ENCODE results near the gene USHBP1. TPM values are rescaled to one million over a fixed set of nuclear protein-coding genes. Genes with fewer than 3 reads are reported as not detected.
"Not testable (repeated sequence)": the region's sequence is repeated elsewhere in the genome, so short reads cannot be mapped to it uniquely, and the experiment has no call there.

The USHBP1 gene
- polyA plus RNA-seq (ENCODE audit: insufficient read length) = 8.8 TPM

- no peak for DNase-seq
Measured at GRCh38 chr19:17264641-17264979, at the start of gene USHBP1. USHBP1 (minus strand) TSS chr19:17264745; CDS start chr19:17264299, 446 bp downstream.

GRCh38 chr19:17314007-17314593 is 49.6 kb upstream of the USHBP1 start:
- no peak for DNase-seq

DNA sequence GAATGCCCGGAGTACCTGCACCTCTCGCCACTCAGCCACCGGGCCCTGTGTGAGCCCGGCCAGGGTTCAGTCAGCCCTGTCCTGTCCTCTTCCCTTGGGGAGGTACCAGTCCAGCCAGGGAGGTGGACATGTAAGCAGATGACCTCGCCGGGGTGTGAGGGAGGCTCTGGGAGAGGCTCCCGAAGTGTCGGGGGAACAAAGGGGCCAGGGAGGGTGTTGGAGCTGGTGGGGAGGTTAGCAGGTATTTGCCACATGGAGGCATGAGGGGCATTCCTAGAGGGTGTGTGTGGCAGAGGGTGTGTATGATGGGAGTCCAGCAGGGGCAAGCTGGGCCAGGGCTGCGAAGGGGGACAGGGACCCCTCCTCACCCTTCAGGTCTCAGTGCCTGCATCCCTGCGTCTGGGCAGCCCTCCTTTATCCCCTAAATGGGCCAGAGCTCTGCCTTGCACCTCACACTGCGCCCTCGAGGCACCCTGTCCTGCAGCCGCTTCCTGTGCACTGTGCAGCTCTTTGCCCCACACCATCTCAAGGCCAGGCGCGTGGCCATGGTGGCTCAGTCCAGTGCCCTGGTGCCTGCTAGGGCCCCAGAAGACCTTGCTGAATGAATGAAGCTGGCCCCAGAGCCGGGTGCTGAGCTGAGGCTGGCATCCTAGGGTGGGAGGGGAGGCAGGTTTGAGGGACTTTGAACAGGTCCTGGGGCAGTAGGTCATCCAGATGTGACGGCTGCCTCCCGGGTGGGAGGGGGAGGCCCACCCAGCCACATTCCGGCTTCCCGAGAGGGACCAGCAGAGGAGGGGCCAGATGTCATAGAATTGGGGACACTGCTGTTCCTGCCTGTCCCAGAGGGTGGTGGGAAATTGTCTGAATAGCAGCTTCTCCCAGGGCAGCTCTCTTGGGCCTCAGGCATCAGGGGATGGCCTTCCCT is 47.9 kb upstream of the USHBP1 start:
- DNase-seq = no peak

- no peak for DNase-seq
Measured at GRCh38 chr19:17311455-17312188, 47.1 kb upstream of the USHBP1 start.

DNA sequence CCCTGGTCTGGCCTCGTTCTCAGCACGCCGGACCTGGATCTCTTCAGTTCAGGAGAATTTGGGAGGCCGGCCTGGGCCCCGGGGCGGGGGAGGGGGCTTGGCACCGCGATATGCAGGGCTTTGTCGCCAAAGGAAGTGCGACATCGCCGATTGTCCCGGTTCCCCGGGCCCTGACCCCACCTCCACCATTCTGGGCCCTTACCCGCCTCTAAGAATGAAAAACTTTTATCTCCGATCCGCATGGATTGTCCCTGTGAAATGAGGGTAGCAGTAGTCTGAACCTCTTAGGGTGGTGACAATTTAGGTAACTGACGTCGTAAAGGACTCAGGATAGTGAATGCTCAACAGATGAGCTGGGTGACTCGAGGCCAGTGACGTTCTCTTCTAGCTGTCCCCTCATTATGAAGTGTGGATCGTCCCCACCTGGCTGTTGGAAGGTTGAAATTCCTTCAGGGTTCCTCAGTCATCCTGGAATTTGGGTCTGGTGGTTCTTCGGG is 45.5 kb upstream of the USHBP1 start:
- no peak for DNase-seq

- DNase-seq = peak; percentile 99
Measured at GRCh38 chr19:17309198-17309964, 44.8 kb upstream of the USHBP1 start, which contains the start of gene DDA1. DDA1 (plus strand) TSS chr19:17309563; CDS start chr19:17309655, 92 bp downstream.

- no peak for DNase-seq
Measured at GRCh38 chr19:17307876-17308377, 43.4 kb upstream of the USHBP1 start.

DNA sequence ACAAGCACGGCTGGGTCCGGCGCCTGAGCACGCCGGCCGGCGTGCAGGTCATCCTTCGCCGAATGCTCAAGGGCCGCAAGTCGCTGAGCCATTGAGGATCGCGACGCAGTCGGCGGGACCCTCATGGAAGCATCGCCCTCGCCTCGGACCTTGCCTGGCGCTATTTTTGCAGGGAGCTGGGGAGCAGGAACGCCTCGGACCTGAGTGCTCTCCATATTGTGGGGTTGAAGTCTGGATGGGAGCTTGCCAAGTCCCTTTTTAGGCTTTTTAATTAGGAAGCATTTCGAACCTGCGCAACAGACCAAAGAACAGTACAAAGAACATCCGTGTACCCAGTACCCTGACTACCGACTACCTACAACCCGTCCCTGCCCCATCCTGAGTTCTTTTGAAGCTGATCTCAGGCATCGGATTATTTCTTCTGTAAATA is 41.8 kb upstream of the USHBP1 start:
- DNase-seq = no peak

DNA sequence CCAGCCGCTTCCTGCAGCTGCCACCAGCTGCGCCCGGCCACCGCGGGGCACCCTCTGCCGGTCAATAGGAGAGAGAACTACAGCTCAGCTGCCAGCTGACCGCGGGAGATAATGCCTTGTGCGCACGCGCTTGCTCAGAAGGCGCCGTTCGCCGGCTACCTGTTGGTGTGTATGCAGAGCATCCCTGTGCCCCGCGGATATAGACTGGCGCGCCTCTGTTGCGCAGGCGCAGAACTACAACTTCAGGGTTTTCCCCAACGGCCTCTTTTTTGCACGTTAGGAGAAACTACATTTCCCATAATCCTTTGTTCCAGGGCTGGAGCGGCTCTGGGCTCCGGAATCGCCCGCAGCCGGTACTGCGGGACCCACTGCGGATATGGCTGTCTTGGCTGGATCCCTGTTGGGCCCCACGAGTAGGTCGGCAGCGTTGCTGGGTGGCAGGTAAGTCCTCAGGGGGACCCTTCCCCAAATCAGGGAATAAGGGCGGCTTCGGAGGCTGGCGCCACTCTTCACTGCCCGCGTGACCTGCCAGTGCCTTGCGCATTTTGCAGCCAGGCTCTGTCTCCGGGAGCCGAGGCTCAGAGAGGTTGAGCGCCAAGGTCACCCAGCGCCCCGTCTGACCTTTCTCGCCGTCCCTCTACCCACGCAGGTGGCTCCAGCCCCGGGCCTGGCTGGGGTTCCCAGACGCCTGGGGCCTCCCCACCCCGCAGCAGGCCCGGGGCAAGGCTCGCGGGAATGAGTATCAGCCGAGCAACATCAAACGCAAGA is 41.2 kb upstream of the USHBP1 start, which contains the start of gene MRPL34:
Gene MRPL34 (plus strand): TSS at position 356 of the 768 bp plus-strand sequence. CDS start 21 bp downstream, at position 377.
- peak; percentile 93 for DNase-seq

GRCh38 chr19:17305216-17305516 is 40.6 kb upstream of the USHBP1 start:
- DNase-seq = no peak

DNA sequence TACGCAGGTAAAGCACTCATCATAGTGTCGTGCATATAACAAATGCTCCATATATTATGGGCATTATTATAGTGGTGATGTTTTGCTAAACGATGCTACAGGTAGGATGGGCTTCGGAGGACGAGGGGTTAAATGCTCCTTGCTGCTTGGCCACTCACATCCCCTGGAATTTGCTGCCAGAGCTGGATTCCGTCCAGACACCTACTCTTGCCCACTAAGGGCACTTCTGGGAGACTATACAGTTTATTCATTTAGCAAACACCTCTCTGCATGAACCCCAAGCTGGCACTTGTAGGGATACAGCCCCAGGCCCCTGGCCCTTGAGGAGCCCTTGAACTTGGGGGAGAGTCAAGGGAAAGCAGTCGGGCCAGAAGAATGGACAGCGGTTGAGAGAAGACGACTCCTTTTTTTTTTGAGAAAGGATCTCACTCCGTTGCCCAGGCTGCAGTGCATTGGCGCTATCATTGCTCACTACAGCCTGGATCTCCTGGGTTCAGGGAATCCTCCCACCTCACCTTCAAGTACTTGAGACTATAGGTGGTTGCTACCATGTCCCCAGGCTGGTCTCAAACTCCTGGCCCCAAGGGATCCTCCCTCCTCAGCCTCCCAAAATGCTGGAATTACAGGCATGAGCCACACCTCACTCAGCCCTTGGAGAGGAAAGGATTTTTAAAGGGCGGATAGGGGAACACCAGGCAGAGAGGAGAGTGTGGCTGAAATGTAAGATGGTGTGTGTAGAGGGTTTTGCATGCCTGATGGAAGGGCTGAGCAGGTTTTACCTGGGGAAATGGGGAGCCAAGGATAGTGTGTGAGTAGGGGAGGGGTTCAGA is 40.1 kb upstream of the USHBP1 start:
- DNase-seq = no peak

DNA sequence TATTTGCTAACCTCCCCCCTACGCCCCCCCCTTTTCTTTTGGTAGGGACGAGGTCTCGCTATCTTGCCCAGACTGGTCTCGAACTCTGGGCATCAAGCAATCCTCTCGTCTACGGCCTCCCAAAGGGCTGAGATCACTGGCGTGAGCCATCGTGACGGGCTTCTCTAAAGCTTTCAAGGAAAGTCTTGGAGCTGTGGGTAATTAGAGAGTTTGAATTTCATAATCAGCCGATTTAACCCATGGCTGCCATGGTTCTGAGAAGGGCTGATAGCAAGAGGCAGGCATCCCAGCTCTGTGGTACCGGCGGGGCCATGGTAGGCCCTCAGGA is 39.4 kb upstream of the USHBP1 start:
- DNase-seq = no peak

GRCh38 chr19:17303167-17303939 is 38.8 kb upstream of the USHBP1 start, which contains the start of gene ABHD8:
ABHD8 (minus strand) TSS chr19:17303425; CDS start chr19:17301616, 1,809 bp downstream.
- peak; percentile 95 for DNase-seq

- no peak for DNase-seq
Measured at GRCh38 chr19:17302391-17303166, 38.0 kb upstream of the USHBP1 start.

DNA sequence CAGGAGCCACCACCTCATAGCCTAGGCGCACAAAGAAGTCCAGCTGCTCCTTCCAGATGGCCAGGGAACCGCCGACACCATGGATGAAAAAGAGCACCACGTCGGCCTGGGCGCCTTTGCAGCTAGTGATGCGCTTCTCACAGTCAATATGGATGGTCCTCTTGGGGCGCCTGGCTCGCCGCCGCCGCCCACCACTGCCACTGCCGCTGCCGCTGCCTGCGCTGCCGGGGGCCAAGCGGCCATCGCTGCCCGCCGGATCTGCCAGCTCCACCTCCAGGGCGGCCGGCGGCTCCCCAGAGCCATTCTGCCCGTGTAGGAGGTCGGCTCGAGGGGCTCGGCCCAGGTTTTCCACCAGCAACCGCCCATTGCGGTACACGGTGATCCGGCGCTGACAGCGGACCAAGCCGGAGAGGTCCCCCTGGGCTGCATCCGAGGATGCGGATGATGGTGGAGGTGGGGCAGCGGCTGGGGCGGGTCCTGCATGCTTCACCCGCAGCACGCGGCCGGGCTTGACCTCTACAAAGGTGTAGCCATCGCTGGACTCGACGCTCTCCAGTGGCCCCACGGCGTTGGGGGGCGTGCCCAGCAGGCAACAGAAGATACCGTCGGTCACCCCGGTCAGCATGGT is 36.6 kb upstream of the USHBP1 start:
- no peak for DNase-seq

DNA sequence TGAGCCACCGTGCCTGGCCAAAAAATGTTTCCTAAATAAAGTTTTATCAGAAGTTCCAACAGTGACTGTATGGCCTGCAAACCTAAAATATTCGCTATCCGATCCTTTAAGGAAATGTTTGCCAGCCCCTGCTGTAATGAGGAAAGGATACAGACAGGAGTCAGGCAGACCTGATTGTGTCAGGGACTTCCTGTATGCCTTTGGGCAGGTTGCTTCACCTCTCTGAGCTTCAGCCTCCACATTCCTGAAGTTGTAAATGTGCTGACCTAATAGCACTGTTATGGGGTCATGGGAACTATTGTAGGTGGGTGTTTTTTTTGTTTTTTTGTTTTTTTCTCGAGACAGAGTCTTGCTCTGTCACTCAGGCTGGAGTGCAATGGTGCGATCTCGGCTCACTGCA is 32.4 kb upstream of the USHBP1 start:
- no peak for DNase-seq

DNA sequence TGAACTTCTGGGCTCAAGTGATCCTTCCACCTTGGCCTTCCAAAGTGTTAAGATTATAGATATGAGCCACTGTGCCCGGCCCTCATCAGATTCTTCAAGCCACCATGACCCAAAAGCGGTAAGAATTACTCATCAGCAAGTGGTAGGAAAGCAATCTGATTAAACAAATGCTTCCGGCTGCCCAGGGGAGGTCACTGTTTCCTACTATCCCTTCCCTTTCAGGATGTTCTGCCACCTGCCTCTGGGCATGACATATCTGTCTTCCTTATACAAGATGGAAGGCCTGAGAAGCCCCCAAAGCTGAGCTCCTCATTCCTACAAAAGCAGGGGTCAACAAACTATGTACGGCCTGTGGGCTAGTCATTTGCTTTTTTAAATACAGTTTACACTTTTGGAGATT is 31.7 kb upstream of the USHBP1 start:
- no peak for DNase-seq

- DNase-seq = not testable (repeated sequence)
Measured at GRCh38 chr19:17295551-17295950, 31.0 kb upstream of the USHBP1 start.
